Measurements from ENCODE around the gene MDFIC2.

MDFIC2 gene

GRCh38 chr3:70179111-70179510 is 133.3 kb downstream of the MDFIC2 start:
- TF ChIP-seq TAF1 (IDR thresholded peaks at IDR 0.05; ENCODE audit: low read depth) (no peak), EGR1 (IDR thresholded peaks at IDR 0.05) (no peak), NFIC (IDR thresholded peaks at IDR 0.05) (no peak), FOXM1 (IDR thresholded peaks at IDR 0.05; ENCODE audit: borderline replicate concordance, low read depth) (no peak), ZBTB7A (IDR thresholded peaks at IDR 0.05; ENCODE audit: low read depth) (no peak), EP300 (IDR thresholded peaks at IDR 0.05; ENCODE audit: borderline replicate concordance) (no peak), CREB1 (IDR thresholded peaks at IDR 0.05; ENCODE audit: low read depth) (no peak), TCF12 (IDR thresholded peaks at IDR 0.05; ENCODE audit: low read depth) (no peak), RAD21 (IDR thresholded peaks at IDR 0.05; ENCODE audit: low read depth) (no peak), MAX (IDR thresholded peaks at IDR 0.05) (no peak), TEAD4 (IDR thresholded peaks at IDR 0.05) (no peak), USF1 (IDR thresholded peaks at IDR 0.05) (no peak), CEBPB (IDR thresholded peaks at IDR 0.05) (no peak), REST (IDR thresholded peaks at IDR 0.05; ENCODE audit: low read depth) (no peak), YY1 (IDR thresholded peaks at IDR 0.05; ENCODE audit: low read depth) (no peak)

GRCh38 chr3:70177881-70178645 is 134.4 kb downstream of the MDFIC2 start:
- TF ChIP-seq TEAD4 (IDR thresholded peaks at IDR 0.05) (no peak), NFIC (IDR thresholded peaks at IDR 0.05) (no peak), REST (IDR thresholded peaks at IDR 0.05; ENCODE audit: low read depth) (no peak), RAD21 (IDR thresholded peaks at IDR 0.05; ENCODE audit: low read depth) (no peak), TCF12 (IDR thresholded peaks at IDR 0.05; ENCODE audit: low read depth) (no peak), CEBPB (IDR thresholded peaks at IDR 0.05) (no peak), TAF1 (IDR thresholded peaks at IDR 0.05; ENCODE audit: low read depth) (no peak), EGR1 (IDR thresholded peaks at IDR 0.05) (no peak), YY1 (IDR thresholded peaks at IDR 0.05; ENCODE audit: low read depth) (no peak), EP300 (IDR thresholded peaks at IDR 0.05; ENCODE audit: borderline replicate concordance) (no peak), USF1 (IDR thresholded peaks at IDR 0.05) (no peak), MAX (IDR thresholded peaks at IDR 0.05) (no peak), CREB1 (IDR thresholded peaks at IDR 0.05; ENCODE audit: low read depth) (no peak), ZBTB7A (IDR thresholded peaks at IDR 0.05; ENCODE audit: low read depth) (no peak), FOXM1 (IDR thresholded peaks at IDR 0.05; ENCODE audit: borderline replicate concordance, low read depth) (no peak)

- no peak for TF ChIP-seq REST (IDR thresholded peaks at IDR 0.05; ENCODE audit: low read depth)
Measured at GRCh38 chr3:70176224-70176623, 136.2 kb downstream of the MDFIC2 start.

GRCh38 chr3:70156808-70157207 is 155.6 kb downstream of the MDFIC2 start:
- TF ChIP-seq FOXM1 (IDR thresholded peaks at IDR 0.05; ENCODE audit: borderline replicate concordance, low read depth) (no peak), CREB1 (IDR thresholded peaks at IDR 0.05; ENCODE audit: low read depth) (no peak), TEAD4 (IDR thresholded peaks at IDR 0.05) (no peak), EP300 (IDR thresholded peaks at IDR 0.05; ENCODE audit: borderline replicate concordance) (no peak), RAD21 (IDR thresholded peaks at IDR 0.05; ENCODE audit: low read depth) (no peak), CEBPB (IDR thresholded peaks at IDR 0.05) (no peak), ZBTB7A (IDR thresholded peaks at IDR 0.05; ENCODE audit: low read depth) (no peak), USF1 (IDR thresholded peaks at IDR 0.05) (no peak), YY1 (IDR thresholded peaks at IDR 0.05; ENCODE audit: low read depth) (no peak), MAX (IDR thresholded peaks at IDR 0.05) (no peak), TAF1 (IDR thresholded peaks at IDR 0.05; ENCODE audit: low read depth) (no peak), REST (IDR thresholded peaks at IDR 0.05; ENCODE audit: low read depth) (no peak), NFIC (IDR thresholded peaks at IDR 0.05) (no peak), EGR1 (IDR thresholded peaks at IDR 0.05) (no peak), TCF12 (IDR thresholded peaks at IDR 0.05; ENCODE audit: low read depth) (no peak)
